Measurements from ENCODE around the gene DTX2.
"Not testable (repeated sequence)": the region's sequence is repeated elsewhere in the genome, so short reads cannot be mapped to it uniquely, and the experiment has no call there.

Gene DTX2

DNA sequence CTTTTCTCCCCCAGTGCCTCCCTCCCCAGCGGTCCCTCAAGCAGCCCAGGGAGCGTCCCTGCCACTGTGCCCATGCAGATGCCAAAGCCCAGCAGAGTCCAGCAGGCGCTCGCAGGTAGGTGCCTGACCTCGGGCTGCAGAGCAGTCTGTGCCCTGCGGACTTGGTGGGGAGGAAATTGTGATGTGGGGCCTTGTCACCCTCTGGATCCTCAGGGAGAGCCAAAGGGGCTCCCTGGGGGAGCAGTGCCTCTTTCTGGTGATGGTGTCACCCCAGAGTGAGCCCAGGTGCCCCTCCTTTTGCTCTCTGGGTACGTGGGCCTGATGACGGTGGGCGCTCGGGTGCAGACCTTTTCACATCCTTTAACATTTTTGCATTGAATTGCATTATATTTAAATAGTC is 30.6 kb downstream of the DTX2 start:
- DNase-seq: not testable (repeated sequence)

DNA sequence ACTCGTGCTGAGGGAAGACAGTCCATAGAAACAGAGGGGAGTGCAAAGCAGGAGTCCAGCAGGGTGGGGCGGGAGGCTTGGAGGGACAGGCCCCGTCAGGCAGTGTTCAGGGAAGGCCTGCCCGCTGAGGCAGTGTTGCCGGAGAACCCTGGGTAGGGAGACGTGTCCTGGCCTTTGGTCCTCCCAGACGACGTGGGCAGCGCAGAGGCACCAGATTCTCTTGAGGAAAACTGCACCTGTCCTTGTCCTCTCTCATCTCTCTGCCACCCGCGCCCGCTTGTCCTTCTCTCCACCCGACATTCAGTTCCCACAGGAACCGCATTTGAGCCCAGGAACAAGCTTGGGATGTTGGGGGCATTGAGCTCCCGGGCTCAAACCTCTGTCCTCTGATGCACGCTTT is 34.2 kb downstream of the DTX2 start:
- not testable (repeated sequence) for DNase-seq

DNA sequence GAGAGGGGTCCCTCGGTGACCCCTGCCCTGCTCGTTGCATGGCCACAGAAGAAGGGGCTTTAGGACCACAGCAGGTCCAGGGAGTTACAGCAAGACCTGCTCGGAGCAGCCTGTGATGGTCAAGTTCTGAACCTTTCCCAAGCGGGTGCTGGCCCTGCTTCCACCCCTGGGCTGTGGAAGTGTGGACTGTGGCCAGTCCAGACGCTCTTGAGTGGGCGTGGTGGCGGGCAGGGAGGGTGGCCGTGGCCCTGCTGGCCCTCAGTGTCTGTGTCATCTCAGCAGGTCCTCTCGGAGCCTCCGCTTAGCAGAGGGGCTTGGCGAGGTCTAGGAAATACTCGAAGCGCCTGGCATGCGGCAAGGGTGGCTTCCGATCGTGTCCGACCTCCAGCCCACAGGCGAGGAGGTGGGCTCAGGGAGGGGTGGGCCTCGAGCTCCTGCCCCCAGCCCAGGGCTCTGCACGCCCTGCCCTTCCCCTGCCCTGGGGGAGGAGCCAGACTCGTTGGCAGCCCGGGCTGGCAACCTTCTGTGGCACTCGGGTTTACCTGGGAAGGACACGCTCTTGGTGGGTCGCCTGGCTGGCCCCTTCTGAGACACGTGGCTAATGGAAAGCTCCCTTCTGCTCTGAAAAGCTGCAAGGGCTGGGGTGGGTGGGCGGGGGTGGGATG is 36.5 kb downstream of the DTX2 start:
- DNase-seq: not testable (repeated sequence)

DNA sequence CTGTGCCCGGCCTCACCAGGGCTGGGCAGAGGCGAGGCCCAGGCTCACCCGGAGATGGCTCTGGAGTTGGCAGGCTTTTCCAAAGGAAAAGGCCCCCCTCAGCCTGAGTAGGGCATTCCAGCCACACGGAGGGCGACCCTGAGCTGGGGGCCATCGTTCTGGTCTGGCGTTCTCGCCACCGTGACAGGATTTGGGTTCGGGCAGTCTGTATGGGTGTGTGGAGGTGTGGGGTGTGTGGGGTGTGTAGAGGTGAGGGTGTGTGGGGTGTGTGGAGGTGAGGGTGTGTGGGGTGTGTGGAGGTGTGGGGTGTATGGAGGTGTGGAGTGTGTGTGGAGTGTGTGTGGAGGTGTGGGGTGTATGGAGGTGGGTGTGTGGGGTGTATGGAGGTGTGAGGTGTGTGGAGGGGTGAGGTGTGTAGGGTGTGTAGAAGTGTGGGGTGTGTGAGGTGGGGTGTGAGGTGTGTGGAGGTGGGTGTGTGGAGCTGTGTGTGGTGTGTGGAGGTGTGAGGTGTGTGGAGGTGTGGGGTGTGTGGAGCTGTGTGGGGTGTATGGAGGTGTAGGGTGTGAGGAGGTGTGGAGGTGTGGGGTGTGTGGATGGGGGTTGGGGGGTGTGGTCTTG is 37.2 kb downstream of the DTX2 start:
- DNase-seq: not testable (repeated sequence)

DNA sequence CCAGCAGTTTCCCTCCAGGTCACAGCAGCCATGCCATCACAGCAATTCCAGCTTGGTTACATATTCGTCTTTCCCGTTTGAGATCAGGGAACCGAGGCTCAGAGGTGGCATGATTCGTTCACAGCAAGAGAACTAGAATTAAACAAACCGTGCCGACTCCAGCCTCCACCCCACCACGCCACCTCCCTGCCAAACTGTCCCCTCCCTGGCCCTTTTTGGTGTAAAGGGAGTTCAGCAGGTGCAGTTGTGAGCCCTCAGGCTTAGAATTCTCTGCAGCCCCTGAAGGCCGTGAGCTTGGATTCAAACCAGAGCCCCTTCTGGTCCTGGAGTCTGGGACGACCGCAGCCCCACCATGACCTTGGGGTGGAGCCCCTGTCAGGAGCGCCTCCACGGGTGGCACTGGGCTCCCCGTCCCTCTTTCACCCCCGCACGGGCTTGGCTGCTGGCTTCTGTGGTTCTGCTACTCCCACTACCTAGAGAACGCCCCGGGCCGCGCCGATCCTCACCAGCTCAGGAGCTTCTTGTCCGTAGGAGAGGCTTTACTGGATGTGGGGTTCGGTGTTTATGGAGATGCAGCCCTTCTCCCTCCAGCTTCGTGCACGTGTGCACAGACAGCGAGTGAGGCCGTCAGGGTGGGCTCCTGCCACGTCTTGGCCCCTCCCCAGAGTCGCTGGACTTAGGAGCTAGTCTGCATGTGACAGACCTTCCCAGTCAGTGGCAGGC is 37.9 kb downstream of the DTX2 start:
- DNase-seq: not testable (repeated sequence)

DNA sequence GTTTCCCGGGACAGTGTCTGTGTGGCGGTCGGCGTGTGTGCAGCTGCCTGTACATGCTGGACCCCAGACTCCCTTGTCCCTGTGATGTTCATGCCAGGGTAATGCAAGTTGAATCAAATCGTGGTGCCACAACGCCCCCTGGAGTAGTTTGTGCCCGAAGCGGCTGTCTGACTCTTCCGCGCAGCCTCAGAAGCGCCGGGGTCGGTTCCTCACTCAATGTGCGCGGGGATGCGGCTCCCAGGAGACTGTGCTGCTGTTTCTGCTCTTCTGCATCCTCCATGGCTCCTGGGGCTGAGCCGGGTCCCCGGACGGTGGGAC is 38.4 kb downstream of the DTX2 start:
- not testable (repeated sequence) for DNase-seq

DNA sequence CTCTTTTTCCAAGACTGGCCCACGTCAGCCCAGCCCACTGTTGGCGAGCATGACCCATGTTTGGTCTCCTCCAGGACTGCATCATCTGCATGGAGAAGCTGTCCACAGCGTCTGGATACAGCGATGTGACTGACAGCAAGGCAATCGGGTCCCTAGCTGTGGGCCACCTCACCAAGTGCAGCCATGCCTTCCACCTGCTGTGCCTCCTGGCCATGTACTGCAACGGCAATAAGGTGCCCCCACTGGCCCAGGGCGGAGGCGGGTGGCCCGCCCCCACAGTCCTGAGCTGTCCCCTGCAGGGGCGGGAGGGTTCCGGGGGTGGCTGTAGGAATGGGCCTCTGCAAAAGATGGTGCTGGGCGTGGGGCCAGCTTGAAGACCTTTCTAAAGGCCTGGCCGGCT is 40.7 kb downstream of the DTX2 start:
- DNase-seq: not testable (repeated sequence)

DNA sequence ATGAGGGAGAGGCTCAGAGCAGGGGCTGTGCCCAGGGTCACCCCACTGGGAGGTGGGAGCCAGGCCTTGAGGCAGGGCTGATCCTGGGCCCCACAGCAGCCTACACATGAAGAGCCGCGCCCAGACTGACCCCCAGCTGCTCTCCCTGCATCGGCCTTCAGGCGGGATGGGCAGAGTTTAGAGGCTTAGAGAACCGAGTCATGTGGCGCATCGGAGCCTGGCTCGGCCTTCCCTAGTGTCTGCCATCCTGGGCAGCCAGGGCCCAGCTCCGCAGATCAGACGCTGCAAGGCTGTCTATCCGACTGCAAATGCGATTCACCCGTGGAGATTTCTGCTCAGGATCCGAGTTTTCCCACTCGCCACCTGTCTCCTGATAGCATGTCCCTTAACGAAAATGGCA is 41.3 kb downstream of the DTX2 start:
- peak in 1 of 14 donors; percentile 29 for DNase-seq

DNA sequence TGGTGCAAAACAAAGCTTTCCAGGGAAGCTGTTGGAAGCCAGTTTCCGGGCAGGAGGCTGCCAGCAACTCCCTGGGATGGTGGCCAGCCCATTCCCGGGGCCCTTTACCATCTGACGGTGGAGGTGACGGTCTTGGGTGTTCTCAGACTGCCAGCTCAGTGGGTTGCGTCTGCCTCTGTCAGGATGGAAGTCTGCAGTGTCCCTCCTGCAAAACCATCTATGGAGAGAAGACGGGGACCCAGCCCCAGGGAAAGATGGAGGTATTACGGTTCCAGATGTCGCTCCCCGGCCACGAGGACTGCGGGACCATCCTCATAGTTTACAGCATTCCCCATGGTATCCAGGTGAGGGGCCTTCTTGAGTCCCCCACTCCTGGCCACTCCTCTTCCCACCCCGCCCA is 41.7 kb downstream of the DTX2 start:
- not testable (repeated sequence) for DNase-seq

DNA sequence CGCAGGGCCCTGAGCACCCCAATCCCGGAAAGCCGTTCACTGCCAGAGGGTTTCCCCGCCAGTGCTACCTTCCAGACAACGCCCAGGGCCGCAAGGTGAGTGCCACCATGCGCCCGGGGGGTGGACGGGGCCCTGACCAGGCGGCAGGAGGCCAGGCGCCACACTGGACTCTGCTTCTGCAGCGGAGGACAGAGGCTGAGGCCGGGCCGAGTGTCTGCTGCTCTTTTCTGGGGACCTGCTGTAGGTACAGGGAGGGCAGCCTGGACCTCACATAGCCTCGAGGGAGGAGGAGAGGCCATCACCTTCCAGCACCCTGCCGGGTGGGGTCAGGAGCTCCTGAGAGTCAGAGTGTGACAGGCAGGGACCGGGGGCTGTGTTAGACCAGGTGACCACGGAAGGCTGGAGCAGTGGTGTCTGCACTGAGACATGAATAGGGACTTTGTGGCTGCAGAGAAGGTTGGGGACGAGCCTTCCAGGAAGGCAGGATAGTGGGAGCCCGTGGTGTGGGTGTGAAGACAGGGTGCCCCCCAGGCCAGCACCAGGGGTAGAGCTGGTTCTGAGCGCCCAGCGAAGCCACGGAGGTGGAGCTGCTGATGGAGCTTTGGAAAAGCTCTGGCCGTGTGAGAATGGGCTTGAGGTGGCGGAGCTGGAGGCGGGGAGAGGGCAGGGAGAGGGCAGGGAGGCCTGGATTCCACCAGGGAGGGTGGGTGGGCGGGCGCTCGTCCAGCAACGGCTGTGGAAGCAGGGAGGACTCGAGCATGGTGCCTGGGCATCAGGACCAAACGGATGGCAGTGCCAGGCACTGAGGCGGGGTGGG is 43.0 kb downstream of the DTX2 start:
- not testable (repeated sequence) for DNase-seq

DNA sequence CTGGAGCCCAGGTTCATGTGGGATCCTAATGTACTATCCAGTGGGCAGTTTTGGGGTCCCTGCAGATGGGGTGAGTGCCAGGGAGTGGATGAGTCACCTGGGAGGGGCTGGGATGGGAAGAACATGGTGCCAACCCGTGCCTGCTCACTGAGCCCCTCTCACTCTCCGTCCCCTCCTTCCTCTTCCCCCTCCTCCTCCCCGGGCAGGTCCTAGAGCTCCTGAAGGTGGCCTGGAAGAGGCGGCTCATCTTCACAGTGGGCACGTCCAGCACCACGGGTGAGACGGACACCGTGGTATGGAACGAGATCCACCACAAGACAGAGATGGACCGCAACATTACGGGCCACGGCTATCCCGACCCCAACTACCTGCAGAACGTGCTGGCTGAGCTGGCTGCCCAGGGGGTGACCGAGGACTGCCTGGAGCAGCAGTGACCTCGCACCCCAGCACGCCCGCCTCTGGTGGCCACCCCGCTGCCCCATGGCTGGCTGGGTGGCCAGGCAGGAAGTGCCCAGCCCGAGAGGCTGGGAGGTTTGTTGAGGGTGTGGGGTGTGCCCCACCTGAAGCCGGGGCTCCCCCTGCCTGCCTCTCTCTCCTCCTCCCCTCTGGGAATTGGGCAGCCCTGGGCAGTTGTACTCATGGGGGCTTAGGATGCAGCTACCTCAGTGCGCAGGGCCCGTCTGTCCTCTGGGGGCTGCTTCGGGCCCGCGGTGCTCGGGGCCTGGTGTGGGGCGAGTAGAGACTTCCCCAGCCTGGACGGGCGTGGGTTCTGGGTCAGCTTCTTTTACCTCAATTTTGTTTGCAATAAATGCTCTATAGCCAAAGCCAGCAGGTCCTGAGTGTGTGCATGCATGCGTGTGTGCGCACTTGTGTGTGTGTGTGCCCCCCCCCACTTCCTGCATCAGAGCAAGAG is 43.9 kb downstream of the DTX2 start:
- DNase-seq: no peak

DNA sequence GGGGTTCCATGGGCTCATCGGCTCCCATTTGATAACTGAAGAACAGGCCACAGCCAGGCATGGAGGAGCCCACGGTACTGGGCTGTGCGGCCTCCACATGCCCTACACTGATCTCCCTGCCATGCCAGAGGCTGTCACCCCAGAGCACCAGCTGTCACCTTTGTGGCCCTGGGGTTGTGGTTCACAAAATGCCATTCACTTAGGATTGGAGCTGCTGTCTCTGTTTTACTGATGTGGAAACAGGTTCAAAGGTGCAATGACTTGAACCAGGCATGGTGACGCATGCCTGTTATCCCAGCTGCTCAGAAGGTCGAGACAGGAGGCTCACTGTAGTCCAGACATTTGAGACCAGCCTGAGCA is 44.6 kb downstream of the DTX2 start:
- DNase-seq: no peak

DNA sequence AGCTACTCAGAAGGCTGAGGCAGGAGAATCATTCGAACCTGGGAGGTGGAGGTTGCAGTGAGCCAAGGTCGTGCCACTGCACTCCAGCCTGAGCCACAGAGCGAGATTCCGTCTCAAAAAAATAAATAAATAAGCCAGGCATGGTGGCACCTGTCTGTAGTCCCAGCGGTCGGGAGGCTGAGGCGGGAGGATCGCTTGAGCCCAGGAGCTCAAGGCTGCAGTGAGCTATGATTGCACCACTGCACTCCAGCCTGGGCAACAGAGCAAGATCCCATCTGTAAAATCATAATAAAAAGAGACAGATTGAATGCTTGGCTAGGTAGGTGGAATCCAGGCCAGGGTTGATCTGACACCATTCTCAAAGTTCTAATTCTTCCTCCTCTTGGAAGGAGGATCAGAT is 45.1 kb downstream of the DTX2 start:
- not testable (repeated sequence) for DNase-seq

DNA sequence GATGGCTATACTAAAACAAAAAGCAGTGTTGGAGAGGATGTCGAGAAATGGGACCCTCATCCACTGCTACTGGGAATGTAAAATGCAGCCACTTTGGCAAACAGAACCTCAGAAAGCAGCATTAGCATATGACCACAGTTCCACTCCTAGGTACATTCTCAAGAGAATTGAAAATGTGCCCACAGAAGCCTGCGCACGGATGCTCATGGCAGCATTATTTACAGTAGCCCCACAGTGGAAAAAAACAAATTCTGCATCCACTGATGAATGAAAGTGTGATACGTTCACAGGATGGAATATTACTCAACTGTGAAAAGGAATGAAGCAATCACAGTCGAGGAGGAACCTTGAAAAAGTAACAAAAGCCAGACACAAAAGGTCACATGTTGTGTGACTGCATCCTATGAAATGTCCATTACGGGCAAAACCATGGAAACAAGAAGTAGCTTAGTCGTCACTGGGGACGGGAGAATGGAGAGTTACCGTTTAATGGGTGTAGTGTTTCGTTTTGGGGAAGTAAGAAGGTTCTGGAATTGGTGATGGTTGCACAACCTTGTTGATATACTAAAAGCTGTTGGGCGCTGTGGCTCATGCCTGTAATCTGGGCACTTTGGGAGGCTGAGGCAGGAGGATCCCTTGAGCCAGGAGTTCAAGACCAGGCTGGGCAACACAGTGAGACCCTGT is 46.4 kb downstream of the DTX2 start:
- DNase-seq: no peak

DNA sequence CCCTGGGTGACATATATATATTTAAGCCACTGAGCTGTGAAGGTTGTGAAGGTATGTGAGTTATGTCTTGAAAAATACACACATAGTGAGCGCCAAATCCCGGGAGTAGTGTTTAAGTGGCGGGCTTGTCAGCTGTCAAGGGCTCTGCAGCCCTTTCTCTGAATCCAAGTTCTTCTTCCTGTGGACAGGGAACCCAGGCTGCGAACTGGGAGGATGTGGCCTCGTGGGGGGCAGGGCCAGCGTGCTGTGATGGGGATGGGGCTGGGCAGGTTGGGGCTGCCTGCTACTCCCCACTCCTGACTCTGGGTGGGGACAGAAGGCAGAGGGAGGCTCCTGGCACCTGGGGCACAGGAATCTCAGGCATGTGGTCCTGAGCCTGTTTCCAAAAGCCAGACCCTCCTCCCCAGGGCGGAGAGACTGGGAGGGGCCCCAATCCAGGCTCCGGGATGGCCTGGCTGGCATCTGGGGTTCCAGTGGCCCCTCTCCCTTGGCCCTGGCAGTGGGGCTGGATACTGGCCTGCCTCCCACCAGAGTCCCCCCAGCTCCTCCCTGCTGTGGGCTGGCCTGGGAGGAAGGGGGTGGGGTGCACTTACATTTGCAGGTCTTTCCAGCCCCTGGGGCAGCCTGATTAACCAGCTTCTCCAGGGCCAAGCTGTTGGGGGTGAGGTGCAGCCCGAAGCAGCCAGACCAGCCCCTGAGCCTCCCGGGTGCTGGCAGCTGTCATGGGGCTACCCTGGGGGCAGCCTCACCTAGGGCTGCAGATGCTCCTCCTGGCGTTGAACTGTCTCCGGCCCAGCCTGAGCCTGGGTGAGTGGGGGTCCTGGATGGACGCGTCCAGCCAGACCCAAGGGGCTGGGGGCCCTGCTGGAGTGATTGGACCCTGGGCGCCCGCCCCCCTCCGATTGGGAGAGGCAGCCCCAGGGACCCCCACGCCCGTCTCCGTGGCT is 48.7 kb downstream of the DTX2 start, which contains the start of gene UPK3B:
Gene UPK3B (plus strand): TSS at position 622 of the 947 bp plus-strand sequence. CDS start 101 bp downstream, at position 723.
- no peak for DNase-seq

DNA sequence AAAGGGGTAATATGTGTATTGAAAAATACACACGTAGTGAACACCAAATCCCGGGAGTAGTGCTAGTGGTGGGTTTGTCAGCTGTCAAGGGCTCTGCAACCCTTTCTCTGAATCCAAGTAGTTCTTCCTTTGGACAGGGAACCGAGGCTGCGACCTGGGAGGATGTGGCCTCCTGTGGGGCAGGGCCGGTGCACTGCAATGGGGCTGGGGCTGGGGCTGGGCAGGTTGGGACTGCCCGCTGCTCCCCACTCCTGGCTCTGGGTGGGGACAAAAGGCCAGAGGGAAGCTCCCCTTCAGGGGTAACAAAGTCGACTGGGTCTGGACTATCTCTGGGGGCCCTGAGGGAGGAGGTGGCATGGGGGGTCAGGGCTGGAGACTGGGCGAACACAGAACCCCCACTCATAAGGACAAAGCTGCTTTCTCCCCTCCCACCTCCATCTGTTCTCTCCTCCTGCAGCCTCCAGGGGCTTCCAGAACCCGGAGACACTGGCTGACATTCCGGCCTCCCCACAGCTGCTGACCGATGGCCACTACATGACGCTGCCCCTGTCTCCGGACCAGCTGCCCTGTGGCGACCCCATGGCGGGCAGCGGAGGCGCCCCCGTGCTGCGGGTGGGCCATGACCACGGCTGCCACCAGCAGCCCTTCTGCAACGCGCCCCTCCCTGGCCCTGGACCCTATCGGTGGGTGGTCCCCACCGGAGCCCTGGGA is 49.8 kb downstream of the DTX2 start:
- not testable (repeated sequence) for DNase-seq

DNA sequence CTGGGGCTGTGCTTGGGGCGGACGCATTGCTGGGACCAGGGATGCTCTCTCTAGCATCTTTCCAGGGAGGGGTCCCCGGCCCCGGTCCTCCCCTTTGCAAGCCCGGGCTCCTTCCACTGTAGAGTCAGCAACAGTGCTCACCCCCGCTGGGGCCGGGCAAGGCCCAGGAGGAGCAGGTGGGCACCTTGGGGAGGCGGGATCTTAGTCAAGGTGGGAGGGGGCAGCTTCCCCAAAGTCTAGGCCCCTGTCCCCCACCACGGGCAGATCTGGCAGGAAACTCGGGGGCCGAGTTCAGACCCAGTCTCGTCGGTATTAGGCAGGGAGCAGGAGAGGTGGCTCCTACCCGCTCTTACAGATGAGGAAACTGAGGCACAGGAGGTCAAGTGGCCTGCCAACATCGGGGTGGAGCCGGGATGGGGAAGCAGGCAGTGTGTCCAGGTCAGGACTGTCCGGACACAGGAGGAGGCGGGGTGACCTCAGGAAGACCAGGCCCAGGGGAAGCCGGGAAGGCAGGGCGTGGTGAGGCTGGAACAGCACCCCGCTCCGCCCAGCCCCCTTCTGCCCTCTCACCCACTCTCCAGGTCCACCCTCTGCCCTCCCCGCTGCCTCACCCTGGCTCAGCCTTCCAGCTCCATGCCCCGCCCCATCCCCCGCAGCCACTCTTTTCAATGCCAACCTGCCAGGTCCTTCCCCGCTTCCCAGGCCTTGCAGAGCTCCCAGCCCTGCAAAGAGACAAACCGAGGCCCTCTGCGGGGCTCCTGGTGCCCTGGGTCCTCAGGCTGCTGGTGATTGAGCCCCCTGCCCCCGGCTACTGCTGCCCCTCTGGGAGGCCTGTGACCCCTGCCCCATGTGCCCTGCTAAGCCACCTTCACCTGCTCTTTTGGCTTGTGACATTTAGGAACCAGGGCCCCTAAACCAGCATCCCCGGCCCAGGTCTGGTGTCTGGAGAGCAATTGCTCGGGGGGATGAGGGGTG is 50.7 kb downstream of the DTX2 start:
- not testable (repeated sequence) for DNase-seq
